Measurements from ENCODE around the gene MYH1.
"Not testable (repeated sequence)": the region's sequence is repeated elsewhere in the genome, so short reads cannot be mapped to it uniquely, and the experiment has no call there.

The MYH1 gene

DNA sequence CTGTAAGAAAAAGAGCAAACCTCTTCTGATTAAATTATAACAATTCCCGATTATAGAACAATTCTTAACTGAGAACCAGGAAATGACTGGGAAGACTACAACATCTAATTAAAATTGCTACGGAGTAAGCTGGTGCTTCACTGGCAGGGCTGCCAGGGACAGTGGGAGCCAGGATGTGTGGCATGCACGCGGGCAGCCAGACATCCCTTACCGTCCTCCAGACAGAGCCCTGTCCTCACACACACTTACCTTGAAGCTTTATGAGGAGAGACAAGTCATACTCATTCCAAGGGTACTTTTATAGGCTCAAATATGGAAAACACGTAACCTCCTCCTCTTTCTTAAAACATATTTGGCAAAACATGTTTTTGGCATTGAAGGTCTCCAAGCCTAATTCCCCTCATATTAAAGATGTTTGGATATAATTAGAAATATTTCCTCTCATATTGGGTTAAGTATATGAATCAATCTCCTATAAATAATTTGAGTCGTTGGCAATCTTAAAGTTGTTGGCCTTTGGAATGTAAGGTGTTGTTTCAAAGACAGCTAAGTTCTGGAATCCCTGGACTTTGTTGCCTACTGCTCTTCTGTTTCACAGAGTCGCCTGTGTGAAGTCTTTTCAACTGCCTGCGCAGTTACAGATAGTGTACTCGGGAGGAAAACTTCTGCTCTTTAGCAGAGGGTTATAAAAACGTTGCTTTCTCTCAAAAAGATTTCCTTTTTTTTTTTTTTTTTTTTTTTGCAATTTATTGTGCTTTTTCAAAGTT, at the start of gene MYH1:
TSS of gene MYH1 (minus strand) at position 272 of the 767 bp plus-strand sequence. CDS start 1,900 bp downstream, outside the sequence.
- DNase-seq, result no peak

DNA sequence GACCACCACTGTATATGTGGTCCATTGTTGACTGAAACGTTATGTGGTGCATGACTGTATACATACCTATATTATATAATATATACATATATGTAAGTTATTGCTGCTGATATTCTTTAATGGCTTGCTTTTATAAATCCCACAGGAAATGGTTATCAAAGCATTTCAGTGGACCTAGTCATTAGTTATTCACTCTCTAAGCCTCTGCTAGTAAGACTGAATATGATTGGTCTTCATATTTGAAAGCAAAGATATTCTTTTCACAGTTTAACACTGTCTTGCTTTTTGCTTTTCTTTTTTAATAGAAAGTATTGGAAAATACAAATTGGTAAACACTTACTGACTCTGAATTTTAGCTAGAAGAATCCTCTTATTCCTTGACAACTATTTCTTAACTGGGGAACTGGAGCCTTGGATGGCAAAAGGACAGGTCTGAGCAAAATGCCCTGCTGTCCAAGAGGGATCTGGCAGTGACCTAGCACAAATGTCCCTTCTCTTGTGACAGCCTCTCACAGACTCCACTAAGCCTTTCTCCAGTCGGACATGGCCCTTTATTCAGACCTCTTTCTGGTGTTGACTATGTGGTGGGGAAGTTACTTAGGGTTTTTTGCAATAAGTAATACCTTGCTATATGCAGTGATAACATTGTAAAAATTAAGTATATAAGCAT, 45.8 kb upstream of the MYH1 start:
- no peak for DNase-seq

DNA sequence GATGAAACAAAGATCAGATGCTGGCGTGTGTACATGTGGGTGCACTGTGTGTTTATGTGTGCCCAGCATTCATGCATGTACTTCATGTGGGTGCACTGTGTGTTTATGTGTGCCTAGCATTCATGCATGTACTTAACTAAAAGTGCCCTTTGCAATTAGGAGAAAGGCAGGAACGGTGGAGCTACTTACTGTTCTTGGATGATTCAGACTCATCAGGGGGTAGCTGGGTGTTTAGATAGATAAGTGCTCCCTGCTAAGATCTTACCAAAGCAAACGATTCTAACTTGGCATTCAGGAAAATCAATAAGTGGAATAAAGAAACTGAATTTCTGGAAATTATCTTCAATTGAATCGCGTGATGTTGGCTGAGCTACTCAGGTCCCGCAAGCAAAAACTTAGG, 39.7 kb upstream of the MYH1 start:
- DNase-seq, result no peak

DNA sequence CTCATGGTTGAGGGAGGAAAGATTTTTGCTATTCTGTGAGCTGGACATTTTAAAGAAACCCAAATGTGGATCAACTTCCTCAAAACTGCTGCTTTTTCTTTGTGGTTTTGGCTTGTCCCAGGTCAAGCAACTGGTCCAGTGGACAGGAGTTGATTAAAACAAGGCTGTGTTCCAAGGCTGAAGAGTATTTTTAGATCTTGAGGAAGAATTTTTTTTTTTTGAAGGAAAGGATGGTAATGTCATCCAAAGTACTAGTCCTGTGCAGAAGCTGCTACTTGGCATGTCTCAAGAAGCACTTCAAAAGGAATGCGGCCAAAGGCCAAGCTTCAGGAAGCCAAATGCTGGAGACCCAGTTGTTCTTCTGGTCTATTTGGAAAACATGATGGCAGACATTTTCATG, 39.1 kb upstream of the MYH1 start:
- DNase-seq, result no peak

- no peak for DNase-seq
Observed at GRCh38 chr17:10556301-10557005, 38.1 kb upstream of the MYH1 start.

DNA sequence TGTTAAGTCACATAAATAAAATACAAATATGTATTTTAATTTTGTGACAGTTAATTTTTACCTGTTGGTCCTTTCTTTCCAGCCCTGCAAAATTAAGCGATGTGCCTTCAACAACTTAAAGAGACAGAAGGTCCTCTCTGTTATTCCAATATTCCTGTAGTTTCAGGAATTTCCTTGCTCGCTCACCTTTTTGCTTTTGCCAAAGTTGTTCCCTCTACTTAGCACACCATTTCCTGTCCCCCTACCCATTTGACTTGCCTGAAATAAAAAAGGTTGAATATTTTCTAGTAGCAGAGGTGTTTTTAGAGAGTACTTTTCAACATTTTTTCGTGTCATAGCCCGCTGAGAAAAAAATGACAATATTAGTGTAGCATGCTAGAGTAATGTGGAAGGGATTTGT, 31.7 kb upstream of the MYH1 start:
- no peak for DNase-seq

GRCh38 chr17:10549096-10549842, 30.9 kb upstream of the MYH1 start, which contains the start of gene MYH2:
TSS of gene MYH2 (minus strand) at chr17:10549658. CDS start at chr17:10547920, 1,738 bp downstream.
- DNase-seq, result no peak

DNA sequence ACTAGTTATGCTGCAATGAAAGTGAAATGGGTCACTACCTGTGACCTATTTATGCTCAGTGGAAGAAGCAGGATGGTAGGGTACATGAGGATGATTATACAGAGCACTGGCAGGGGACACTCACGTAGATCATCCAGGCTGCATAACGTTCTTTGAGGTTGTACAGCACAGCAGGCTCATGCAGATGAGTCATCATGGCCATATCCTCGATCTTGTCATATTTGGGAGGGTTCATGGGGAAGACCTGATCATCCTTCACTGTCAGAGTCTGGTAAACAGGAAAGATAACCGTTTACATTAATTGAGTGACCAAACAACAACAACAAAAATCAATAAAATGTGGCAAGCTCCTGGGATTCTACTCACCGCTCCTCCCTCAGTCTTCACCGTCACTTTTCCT, 29.0 kb upstream of the MYH1 start:
- DNase-seq, result no peak

DNA sequence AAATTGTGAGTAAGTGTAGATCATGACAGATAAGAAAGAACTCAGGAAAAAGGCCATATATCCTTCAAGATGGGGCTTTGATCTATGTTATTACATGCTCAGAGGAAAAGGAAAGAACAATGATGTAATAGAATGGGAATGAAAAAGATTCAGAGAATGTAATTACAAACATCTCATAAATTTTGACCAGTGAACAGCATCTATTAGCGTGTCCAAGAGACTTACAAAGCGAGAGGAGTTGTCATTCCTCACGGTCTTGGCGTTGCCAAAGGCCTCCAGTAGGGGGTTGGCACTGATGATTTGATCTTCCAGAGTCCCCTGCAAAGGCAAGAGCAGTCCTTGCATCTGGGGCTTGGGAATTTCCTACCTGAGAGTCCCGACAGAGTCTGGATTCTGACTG, 25.1 kb upstream of the MYH1 start:
- DNase-seq, result not testable (repeated sequence)

DNA sequence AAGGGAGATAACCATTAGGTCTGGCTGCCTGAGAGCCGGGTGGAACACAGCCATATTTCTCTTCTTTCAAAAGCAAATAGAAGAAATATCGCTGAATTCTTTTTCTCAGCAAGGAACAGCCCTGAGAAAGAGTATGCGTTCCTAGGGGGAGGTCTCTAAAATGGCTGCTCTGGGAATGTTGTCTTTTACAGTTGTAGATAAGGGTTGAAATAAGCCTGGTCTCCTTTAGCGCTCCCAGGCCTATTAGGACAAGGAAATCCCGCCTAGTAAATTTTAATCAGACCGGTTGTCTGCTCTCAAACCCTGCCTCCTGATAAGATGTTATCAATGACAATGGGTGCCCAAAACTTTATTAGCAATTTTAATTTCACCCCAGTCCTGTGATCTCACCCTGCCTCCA, 22.8 kb upstream of the MYH1 start:
- DNase-seq, result not testable (repeated sequence)

GRCh38 chr17:10532026-10532425, 13.7 kb upstream of the MYH1 start:
- DNase-seq, result no peak

DNA sequence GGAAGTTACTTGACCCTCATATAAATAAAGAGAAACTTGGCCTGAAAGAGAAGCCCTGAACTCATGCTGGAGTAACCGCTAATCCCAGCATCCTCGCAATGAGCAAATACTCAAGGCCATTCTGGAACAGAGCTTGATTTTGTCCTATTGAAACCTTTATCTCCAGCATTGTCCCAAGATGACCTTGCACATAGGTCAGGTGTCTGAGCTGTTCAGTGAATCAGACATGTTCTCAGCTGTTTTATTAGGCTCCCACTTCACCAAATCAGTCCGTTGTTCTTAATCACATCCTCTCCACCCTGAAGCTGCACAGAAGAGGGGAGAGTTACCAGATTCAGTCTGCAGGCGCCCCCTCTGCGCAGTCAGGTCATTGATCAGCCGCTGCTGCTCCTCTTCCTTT, 9.1 kb upstream of the MYH1 start:
- DNase-seq, result no peak

- DNase-seq, result no peak
Observed at GRCh38 chr17:10526517-10526916, 8.2 kb upstream of the MYH1 start.

GRCh38 chr17:10523064-10523463, 4.7 kb upstream of the MYH1 start:
- DNase-seq, result no peak

GRCh38 chr17:10521949-10522348, 3.6 kb upstream of the MYH1 start:
- no peak for DNase-seq

GRCh38 chr17:10516638-10517037, 1.7 kb downstream of the MYH1 start:
- no peak for DNase-seq

GRCh38 chr17:10516065-10516464, 2.3 kb downstream of the MYH1 start:
- DNase-seq, result no peak

- no peak for DNase-seq
Observed at GRCh38 chr17:10513299-10514067, 4.9 kb downstream of the MYH1 start.

DNA sequence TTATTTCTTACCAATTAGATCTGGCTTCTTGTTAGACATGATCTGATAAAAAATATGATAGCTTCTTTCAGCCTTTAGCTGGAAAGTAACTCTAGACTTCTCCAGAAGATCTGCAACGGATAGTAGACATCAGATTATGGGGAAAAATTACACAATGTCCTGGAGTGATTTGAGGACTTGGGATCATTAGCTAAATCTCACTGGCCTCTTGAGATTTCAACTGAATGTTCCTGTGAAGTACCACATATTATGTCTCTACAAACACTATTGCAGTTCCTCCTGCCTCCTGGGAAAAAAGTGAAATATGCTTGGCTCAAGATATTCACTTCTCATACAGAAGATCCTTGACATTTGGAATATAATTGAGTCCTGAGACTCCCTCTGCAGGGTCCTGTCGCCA, 5.5 kb downstream of the MYH1 start:
- no peak for DNase-seq

- no peak for DNase-seq
Observed at GRCh38 chr17:10499950-10500349, 18.4 kb downstream of the MYH1 start.

DNA sequence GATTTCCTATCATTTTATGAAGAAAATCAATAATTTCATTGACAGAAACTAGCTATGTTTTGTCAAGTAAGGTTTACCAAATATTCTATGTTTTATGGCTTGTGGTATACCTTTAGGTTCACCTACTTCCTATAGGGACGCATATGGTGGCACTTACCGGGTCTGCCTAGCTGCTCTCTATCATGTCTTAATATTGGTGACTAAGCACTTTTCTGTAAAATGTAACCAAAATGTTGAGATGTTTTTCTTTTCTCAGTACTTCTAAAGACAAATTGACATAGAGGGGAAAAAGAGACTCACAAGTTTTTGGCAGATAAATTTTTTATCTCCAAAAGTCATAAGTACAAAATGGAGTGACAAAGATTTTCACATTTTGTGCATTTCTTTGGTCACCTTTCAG, 26.3 kb downstream of the MYH1 start:
- DNase-seq, result no peak

DNA sequence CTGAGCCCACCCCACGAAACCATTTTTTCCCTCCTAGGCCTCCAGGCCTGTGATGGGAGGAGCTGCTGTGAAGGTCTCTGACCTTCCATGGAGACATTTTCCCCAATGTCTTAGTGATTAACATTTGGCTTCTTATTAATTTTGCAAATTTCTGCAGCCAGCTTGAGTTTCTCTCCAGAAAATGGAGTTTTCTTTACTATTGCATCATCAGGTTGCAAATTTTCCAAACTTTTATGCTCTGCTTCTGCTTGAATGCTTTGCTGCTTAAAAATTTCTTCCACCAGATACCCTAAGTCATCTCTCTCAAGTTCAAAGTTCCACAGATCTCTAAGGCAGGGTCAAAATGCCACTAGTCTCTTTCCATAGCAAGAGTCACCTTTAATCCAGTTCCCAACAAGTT, 36.1 kb downstream of the MYH1 start:
- DNase-seq, result no peak

All from activated CD4-positive, alpha-beta T cell treated with anti-CD3 and anti-CD28 coated beads for 48 hours (primary cell).